HG03159 (cell line): ENCODE data around the gene EFHD2.
"Not testable (repeated sequence)": the region's sequence is repeated elsewhere in the genome, so short reads cannot be mapped to it uniquely, and the experiment has no call there.

Source experiments
- ATAC-seq: cut with Tn5 transposase; IDR thresholded peaks from one replicate; pipeline ENCODE4 v1.9.1; 2021; ENCODE audit warnings: mild to moderate bottlenecking, moderate library complexity; ENCODE audit not compliant: unreplicated experiment

Gene EFHD2

GRCh38 chr1:15451014-15451722, 41.5 kb downstream of the EFHD2 start:
- ATAC-seq = no peak

GRCh38 chr1:15452216-15452615, 42.5 kb downstream of the EFHD2 start:
- no peak for ATAC-seq

GRCh38 chr1:15452866-15453571, 43.3 kb downstream of the EFHD2 start:
- ATAC-seq = no peak

- ATAC-seq = no peak
Measured at GRCh38 chr1:15453734-15454133, 44.0 kb downstream of the EFHD2 start.

- ATAC-seq = no peak
Measured at GRCh38 chr1:15454256-15454655, 44.6 kb downstream of the EFHD2 start.

GRCh38 chr1:15455522-15455921, 45.8 kb downstream of the EFHD2 start:
- no peak for ATAC-seq

GRCh38 chr1:15456313-15456954, 46.7 kb downstream of the EFHD2 start, which contains the start of gene CELA2A:
Gene CELA2A, plus strand, starts transcription at chr1:15456732. Its CDS starts 22 bp downstream, at chr1:15456754.
- ATAC-seq = no peak

- no peak for ATAC-seq
Measured at GRCh38 chr1:15457585-15457984, 47.9 kb downstream of the EFHD2 start.

- not testable (repeated sequence) for ATAC-seq
Measured at GRCh38 chr1:15458388-15458787, 48.7 kb downstream of the EFHD2 start.

GRCh38 chr1:15459771-15460707, 50.4 kb downstream of the EFHD2 start:
- no peak for ATAC-seq

- ATAC-seq = no peak
Measured at GRCh38 chr1:15460708-15461095, 51.0 kb downstream of the EFHD2 start.

GRCh38 chr1:15463064-15463800, 53.5 kb downstream of the EFHD2 start:
- ATAC-seq = not testable (repeated sequence)

- ATAC-seq = not testable (repeated sequence)
Measured at GRCh38 chr1:15463926-15464322, 54.2 kb downstream of the EFHD2 start.

GRCh38 chr1:15465674-15466073, 56.0 kb downstream of the EFHD2 start:
- no peak for ATAC-seq

- ATAC-seq = not testable (repeated sequence)
Measured at GRCh38 chr1:15466955-15467625, 57.4 kb downstream of the EFHD2 start.

GRCh38 chr1:15468145-15468544, 58.5 kb downstream of the EFHD2 start:
- no peak for ATAC-seq

GRCh38 chr1:15469361-15469760, 59.7 kb downstream of the EFHD2 start:
- no peak for ATAC-seq

- not testable (repeated sequence) for ATAC-seq
Measured at GRCh38 chr1:15469821-15470448, 60.2 kb downstream of the EFHD2 start.

- not testable (repeated sequence) for ATAC-seq
Measured at GRCh38 chr1:15471067-15471466, 61.4 kb downstream of the EFHD2 start.
